Measurements from ENCODE around the gene SF3A1.

DNA sequence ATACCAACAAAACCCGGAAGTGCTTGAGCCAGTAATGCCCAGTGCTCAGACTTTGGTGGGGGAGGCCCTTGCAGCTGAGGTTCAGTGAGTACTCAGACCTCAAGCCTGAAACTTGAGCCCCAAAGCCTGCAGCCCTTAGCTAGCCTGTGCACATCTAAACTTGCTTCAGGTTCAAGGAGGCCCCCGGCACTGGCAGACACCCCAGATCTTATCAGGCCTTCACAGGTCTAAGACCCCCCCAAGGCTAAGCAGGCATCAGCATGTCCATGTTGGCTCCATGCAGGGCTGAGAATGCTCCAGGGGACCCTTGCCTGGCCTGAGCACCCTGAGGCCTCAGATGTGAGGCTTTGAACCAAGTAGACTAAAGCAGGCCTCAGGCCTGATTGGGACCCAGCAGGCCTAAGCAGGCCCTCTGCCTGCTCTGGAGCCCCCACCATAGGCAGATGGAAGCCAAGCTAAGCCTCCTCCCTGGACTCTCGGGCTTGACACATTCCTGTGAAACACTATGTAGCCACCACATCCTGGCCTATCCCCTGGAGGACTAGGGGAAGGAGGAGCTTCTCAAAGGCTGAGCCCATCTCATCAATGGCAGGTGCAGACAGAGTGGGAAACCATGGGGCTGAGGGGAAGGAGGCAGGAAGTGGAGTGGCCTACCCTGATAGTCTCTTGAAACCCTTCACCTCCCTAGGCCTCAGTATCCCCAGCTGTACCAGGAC lies 66.2 kb downstream of the SF3A1 start:
- TF ChIP-seq, protein P1, sequence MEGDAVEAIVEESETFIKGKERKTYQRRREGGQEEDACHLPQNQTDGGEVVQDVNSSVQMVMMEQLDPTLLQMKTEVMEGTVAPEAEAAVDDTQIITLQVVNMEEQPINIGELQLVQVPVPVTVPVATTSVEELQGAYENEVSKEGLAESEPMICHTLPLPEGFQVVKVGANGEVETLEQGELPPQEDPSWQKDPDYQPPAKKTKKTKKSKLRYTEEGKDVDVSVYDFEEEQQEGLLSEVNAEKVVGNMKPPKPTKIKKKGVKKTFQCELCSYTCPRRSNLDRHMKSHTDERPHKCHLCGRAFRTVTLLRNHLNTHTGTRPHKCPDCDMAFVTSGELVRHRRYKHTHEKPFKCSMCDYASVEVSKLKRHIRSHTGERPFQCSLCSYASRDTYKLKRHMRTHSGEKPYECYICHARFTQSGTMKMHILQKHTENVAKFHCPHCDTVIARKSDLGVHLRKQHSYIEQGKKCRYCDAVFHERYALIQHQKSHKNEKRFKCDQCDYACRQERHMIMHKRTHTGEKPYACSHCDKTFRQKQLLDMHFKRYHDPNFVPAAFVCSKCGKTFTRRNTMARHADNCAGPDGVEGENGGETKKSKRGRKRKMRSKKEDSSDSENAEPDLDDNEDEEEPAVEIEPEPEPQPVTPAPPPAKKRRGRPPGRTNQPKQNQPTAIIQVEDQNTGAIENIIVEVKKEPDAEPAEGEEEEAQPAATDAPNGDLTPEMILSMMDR (IDR thresholded peaks at IDR 0.05), result no peak
- TF ChIP-seq, protein P2, sequence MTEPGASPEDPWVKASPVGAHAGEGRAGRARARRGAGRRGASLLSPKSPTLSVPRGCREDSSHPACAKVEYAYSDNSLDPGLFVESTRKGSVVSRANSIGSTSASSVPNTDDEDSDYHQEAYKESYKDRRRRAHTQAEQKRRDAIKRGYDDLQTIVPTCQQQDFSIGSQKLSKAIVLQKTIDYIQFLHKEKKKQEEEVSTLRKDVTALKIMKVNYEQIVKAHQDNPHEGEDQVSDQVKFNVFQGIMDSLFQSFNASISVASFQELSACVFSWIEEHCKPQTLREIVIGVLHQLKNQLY (CRISPR knock-in tag; IDR thresholded peaks at IDR 0.05), result no peak
- TF ChIP-seq, protein P3, sequence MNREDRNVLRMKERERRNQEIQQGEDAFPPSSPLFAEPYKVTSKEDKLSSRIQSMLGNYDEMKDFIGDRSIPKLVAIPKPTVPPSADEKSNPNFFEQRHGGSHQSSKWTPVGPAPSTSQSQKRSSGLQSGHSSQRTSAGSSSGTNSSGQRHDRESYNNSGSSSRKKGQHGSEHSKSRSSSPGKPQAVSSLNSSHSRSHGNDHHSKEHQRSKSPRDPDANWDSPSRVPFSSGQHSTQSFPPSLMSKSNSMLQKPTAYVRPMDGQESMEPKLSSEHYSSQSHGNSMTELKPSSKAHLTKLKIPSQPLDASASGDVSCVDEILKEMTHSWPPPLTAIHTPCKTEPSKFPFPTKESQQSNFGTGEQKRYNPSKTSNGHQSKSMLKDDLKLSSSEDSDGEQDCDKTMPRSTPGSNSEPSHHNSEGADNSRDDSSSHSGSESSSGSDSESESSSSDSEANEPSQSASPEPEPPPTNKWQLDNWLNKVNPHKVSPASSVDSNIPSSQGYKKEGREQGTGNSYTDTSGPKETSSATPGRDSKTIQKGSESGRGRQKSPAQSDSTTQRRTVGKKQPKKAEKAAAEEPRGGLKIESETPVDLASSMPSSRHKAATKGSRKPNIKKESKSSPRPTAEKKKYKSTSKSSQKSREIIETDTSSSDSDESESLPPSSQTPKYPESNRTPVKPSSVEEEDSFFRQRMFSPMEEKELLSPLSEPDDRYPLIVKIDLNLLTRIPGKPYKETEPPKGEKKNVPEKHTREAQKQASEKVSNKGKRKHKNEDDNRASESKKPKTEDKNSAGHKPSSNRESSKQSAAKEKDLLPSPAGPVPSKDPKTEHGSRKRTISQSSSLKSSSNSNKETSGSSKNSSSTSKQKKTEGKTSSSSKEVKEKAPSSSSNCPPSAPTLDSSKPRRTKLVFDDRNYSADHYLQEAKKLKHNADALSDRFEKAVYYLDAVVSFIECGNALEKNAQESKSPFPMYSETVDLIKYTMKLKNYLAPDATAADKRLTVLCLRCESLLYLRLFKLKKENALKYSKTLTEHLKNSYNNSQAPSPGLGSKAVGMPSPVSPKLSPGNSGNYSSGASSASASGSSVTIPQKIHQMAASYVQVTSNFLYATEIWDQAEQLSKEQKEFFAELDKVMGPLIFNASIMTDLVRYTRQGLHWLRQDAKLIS (CRISPR knock-in tag; IDR thresholded peaks at IDR 0.05; ENCODE audit: borderline replicate concordance), result no peak
- TF ChIP-seq, protein P4, sequence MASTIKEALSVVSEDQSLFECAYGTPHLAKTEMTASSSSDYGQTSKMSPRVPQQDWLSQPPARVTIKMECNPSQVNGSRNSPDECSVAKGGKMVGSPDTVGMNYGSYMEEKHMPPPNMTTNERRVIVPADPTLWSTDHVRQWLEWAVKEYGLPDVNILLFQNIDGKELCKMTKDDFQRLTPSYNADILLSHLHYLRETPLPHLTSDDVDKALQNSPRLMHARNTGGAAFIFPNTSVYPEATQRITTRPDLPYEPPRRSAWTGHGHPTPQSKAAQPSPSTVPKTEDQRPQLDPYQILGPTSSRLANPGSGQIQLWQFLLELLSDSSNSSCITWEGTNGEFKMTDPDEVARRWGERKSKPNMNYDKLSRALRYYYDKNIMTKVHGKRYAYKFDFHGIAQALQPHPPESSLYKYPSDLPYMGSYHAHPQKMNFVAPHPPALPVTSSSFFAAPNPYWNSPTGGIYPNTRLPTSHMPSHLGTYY (CRISPR knock-in tag; IDR thresholded peaks at IDR 0.05), result no peak
- no peak for TF ChIP-seq ZBTB21 (CRISPR knock-in tag; IDR thresholded peaks at IDR 0.05; ENCODE audit: borderline replicate concordance)
- TF ChIP-seq, protein P5, sequence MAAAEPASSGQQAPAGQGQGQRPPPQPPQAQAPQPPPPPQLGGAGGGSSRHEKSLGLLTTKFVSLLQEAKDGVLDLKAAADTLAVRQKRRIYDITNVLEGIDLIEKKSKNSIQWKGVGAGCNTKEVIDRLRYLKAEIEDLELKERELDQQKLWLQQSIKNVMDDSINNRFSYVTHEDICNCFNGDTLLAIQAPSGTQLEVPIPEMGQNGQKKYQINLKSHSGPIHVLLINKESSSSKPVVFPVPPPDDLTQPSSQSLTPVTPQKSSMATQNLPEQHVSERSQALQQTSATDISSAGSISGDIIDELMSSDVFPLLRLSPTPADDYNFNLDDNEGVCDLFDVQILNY (CRISPR knock-in tag; IDR thresholded peaks at IDR 0.05), result no peak
- TF ChIP-seq, protein P6, sequence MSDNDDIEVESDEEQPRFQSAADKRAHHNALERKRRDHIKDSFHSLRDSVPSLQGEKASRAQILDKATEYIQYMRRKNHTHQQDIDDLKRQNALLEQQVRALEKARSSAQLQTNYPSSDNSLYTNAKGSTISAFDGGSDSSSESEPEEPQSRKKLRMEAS (CRISPR knock-in tag; IDR thresholded peaks at IDR 0.05), result no peak
- no peak for TF ChIP-seq CBFB (CRISPR knock-in tag; IDR thresholded peaks at IDR 0.05; ENCODE audit: low read depth)
- no peak for TF ChIP-seq ZNF232 (CRISPR knock-in tag; IDR thresholded peaks at IDR 0.05)
